IMR-90 (cell line): Measurements from ENCODE around the gene ATP11A. TPM values are rescaled to one million over a fixed set of nuclear protein-coding genes. Genes with fewer than 3 reads are reported as not detected.
"Not testable (repeated sequence)": the region's sequence is repeated elsewhere in the genome, so short reads cannot be mapped to it uniquely, and the experiment has no call there.

Experiments used
- ATAC-seq: fragments of 200-7000 bp; cut with Tn5 transposase; 2 replicates; pipeline ENCODE4 v1.9.1; 2020; ENCODE audit warnings: low read depth, mild to moderate bottlenecking, moderate library complexity
- BruUV-seq: library from RNA; stranded (reverse); fragments of 400-500 nt; replicated peaks from 2 replicates; lab custom pipeline; 2021; lab: Mats Ljungman, UMichigan
- CTCF ChIA-PET: fragments of 300-600 bp; formaldehyde crosslinking; extraction: SDS; loops from one replicate; lab custom pipeline; 2021; ENCODE audit warnings: antibody characterized with exemption; lab: Yijun Ruan, JAX
- POLR2A ChIA-PET: fragments of 300-600 bp; sonication (Branson Sonifier 250); formaldehyde crosslinking; loops from one replicate; lab custom pipeline; 2022; ENCODE audit warnings: antibody characterized with exemption; ENCODE audit not compliant: unreplicated experiment; lab: Charles Lee
- DNase-seq: peaks from one replicate; pipeline ENCODE4 v3.0.0; 2013
- H2AFZ ChIP-seq: replicated peaks from 2 replicates; pipeline ENCODE3; 2013; ENCODE audit warnings: low read length, mild to moderate bottlenecking; ENCODE audit not compliant: poor library complexity
- H2AK5ac ChIP-seq: 2 replicates; pipeline ENCODE4 v1.6.1; 2013; ENCODE audit warnings: low read depth, low read length, inconsistent platforms
- H2AK9ac ChIP-seq: replicated peaks from 2 replicates; pipeline ENCODE3; 2013; ENCODE audit warnings: mild to moderate bottlenecking, low read depth, low read length, moderate library complexity; ENCODE audit not compliant: poor library complexity
- H2BK120ac ChIP-seq: 2 replicates; pipeline ENCODE4 v1.6.1; 2013; ENCODE audit warnings: low read depth, low read length, inconsistent platforms
- H2BK15ac ChIP-seq: 3 replicates; pipeline ENCODE4 v1.6.1; 2013; ENCODE audit warnings: low read depth, low read length, inconsistent platforms
- H2BK20ac ChIP-seq: 2 replicates; pipeline ENCODE4 v1.6.1; 2013; ENCODE audit warnings: low read depth, mild to moderate bottlenecking, inconsistent platforms, low read length, moderate library complexity
- H2BK5ac ChIP-seq: 2 replicates; pipeline ENCODE4 v1.6.1; 2013; ENCODE audit warnings: mild to moderate bottlenecking, low read depth, low read length, inconsistent platforms; ENCODE audit not compliant: poor library complexity, severe bottlenecking
- H3K14ac ChIP-seq: replicated peaks from 2 replicates; pipeline ENCODE4 v1.6.1; 2013; ENCODE audit warnings: low read depth, low read length, inconsistent platforms
- H3K18ac ChIP-seq: 2 replicates; pipeline ENCODE4 v1.6.1; 2013; ENCODE audit warnings: low read depth, low read length, control low read depth
- H3K23ac ChIP-seq: 2 replicates; pipeline ENCODE4 v1.6.1; 2013; ENCODE audit warnings: low read depth, low read length, inconsistent platforms
- H3K27ac ChIP-seq: 2 replicates; pipeline ENCODE4 v1.5.1; 2013; ENCODE audit warnings: mild to moderate bottlenecking, control low read depth, low read length; ENCODE audit not compliant: insufficient read depth
- H3K27me3 ChIP-seq: 2 replicates; pipeline ENCODE4 v1.6.1; 2013; ENCODE audit warnings: low read length; ENCODE audit not compliant: control insufficient read depth, insufficient read depth
- H3K36me3 ChIP-seq: 2 replicates; pipeline ENCODE4 v1.6.1; 2013; ENCODE audit warnings: low read length, mixed read lengths; ENCODE audit not compliant: control insufficient read depth, insufficient read depth
- H3K4ac ChIP-seq: 2 replicates; pipeline ENCODE4 v1.6.1; 2013; ENCODE audit warnings: low read depth, low read length, inconsistent platforms
- H3K4me1 ChIP-seq: 2 replicates; pipeline ENCODE4 v1.6.1; 2013; ENCODE audit warnings: low read length, mixed read lengths; ENCODE audit not compliant: control insufficient read depth, insufficient read depth
- H3K4me2 ChIP-seq: 2 replicates; pipeline ENCODE4 v1.6.1; 2013; ENCODE audit warnings: low read depth, mild to moderate bottlenecking, control low read depth, low read length, moderate library complexity
- H3K4me3 ChIP-seq: 2 replicates; pipeline ENCODE4 v1.5.1; 2013; ENCODE audit warnings: low read depth, mild to moderate bottlenecking, control low read depth, low read length, moderate library complexity; ENCODE audit not compliant: insufficient read depth
- H3K56ac ChIP-seq: 2 replicates; pipeline ENCODE4 v1.6.1; 2013; ENCODE audit warnings: low read length, inconsistent platforms; ENCODE audit not compliant: insufficient read depth; ENCODE audit errors: extremely low read depth
- H3K79me1 ChIP-seq, 2 experiments: 2 replicates each; pipeline ENCODE4 v1.6.1; 2013; ENCODE audit warnings: low read length in 2 of 2, inconsistent platforms in 1 of 2, low read depth in 1 of 2
- H3K9ac ChIP-seq: 2 replicates; pipeline ENCODE4 v1.6.1; 2013; ENCODE audit warnings: low read depth, low read length, control low read depth
- H3K9me1 ChIP-seq: 2 replicates; pipeline ENCODE4 v1.6.1; 2013; ENCODE audit warnings: low read length, inconsistent platforms; ENCODE audit not compliant: insufficient read depth
- H3K9me3 ChIP-seq: 2 replicates; pipeline ENCODE4 v1.6.1; 2013; ENCODE audit warnings: low read length; ENCODE audit not compliant: control insufficient read depth, insufficient read depth
- H4K20me1 ChIP-seq: 2 replicates; pipeline ENCODE4 v1.6.1; 2013; ENCODE audit warnings: low read length, inconsistent platforms; ENCODE audit not compliant: insufficient read depth
- H4K5ac ChIP-seq: 2 replicates; pipeline ENCODE4 v1.6.1; 2013; ENCODE audit warnings: mild to moderate bottlenecking, low read depth, low read length, control low read depth
- H4K8ac ChIP-seq, 2 experiments: 2 replicates each; pipeline ENCODE4 v1.6.1; 2013; ENCODE audit warnings: low read depth in 2 of 2, low read length in 2 of 2, control low read depth in 1 of 2, inconsistent platforms in 1 of 2
- H4K91ac ChIP-seq: 2 replicates; pipeline ENCODE4 v1.6.1; 2013; ENCODE audit warnings: low read depth, low read length, inconsistent platforms; ENCODE audit not compliant: insufficient read depth
- WGBS, 2 experiments: methylation state at CpG; one replicate each; pipeline versions ENCODE4 v1.1.5 to v1.1.7; 2013; ENCODE audit warnings: missing lambda C conversion rate in 2 of 2; ENCODE audit not compliant: insufficient read length in 1 of 2; ENCODE audit errors: extremely low coverage in 2 of 2; 5-methylcytosine and 5-hydroxymethylcytosine counted together
- dilution Hi-C: fragments of 300-500 bp; cut with HindIII; formaldehyde crosslinking; loops from one replicate; pipeline ENCODE4 v1.14.3; 2018; ENCODE audit warnings: low sequenced_read_pairs; ENCODE audit not compliant: unreplicated experiment
- in situ Hi-C: fragments of 300-500 bp; cut with MboI; formaldehyde crosslinking; loops from 3 replicates; pipeline ENCODE4 v1.14.3; 2019; ENCODE audit warnings: low sequenced_read_pairs, inconsistent platforms, mixed read lengths
- intact Hi-C: fragments of 100-400 bp; cut with micrococcal nuclease; formaldehyde crosslinking; loops from 2 replicates; pipeline ENCODE4 v1.10.0; 2022
- polyA plus RNA-seq, 3 experiments: library from polyadenylated mRNA; depleted of rRNA; stranded (reverse); fragments of >200 nt; gene quantifications; 2 replicates each; pipeline ENCODE4 v1.2.3, GENCODE V29; 2012; ENCODE audit warnings: low replicate concordance in 1 of 3
- total RNA-seq: library from RNA; depleted of rRNA; stranded (reverse); fragments of >200 nt; gene quantifications from 2 replicates; pipeline ENCODE4 v1.2.3, GENCODE V29; 2012

ATP11A gene
- total and polyA plus RNA-seq, 2 of the 4 experiments (the other 2 are of a cell fraction) = 8.4 to 12.0 TPM

DNA sequence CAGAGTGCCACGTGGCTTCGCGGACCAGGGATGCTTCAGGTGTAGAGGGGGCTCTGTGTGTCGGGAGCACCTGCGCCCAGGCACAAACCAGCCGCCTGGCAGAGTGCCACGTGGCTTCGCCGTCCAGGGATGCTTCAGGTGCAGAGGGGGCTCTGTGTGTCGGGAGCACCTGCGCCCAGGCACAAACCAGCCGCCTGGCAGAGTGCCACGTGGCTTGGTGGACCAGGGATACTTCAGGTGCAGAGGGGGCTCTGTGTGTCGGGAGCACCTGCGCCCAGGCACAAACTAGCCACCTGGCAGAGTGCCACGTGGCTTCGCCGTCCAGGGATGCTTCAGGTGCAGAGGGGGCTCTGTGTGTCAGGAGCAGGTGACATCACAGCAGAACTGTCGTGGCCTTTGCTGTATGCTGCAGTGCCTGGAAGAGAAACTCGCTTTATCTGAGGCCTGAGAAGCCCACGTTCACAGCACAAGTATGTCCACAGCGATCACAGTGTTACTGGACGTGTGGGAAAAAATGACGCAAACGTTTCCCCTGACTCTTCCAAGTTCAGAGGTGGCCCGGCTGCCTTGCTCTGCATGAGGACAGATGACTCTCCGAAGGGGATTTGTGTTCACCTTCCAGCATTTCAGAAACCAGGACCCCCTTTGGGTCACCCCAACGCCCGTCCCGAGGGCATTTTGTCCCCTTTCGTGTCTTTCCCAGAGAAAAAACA, 151.6 kb downstream of the ATP11A start:
- H4K91ac ChIP-seq, BruUV-seq, H2AK5ac ChIP-seq, H3K27me3 ChIP-seq, POLR2A ChIA-PET, H2BK15ac ChIP-seq, DNase-seq, H3K4me1 ChIP-seq, H3K9me1 ChIP-seq, H3K56ac ChIP-seq, H3K4me3 ChIP-seq, CTCF ChIA-PET, H3K4me2 ChIP-seq, ATAC-seq, H3K9ac ChIP-seq, H3K79me1 ChIP-seq, H3K4ac ChIP-seq, intact Hi-C loops, H3K23ac ChIP-seq, H2BK5ac ChIP-seq, H4K20me1 ChIP-seq, H2BK20ac ChIP-seq, H4K5ac ChIP-seq, dilution Hi-C loops, in situ Hi-C loops, H3K14ac ChIP-seq, H4K8ac ChIP-seq, H3K18ac ChIP-seq, H3K27ac ChIP-seq, H2BK120ac ChIP-seq, H2AFZ ChIP-seq, H3K9me3 ChIP-seq: not testable (repeated sequence)
- 90% methylated on average over 17 of the region's 31 CpGs; no CpG with 5 or more reads in 1 of the 2 experiments for WGBS, 2 experiments
- Histone ChIP-seq H3K36me3 (peaks cover 42% of the 10 kb centered on the region), H2AK9ac (peak overlapping the region; percentile 16)
